Loucy (cell line): ENCODE measurements around the gene WNT4.
"Not testable (repeated sequence)": the region's sequence is repeated elsewhere in the genome, so short reads cannot be mapped to it uniquely, and the experiment has no call there.

Experiments used
- H2AFZ ChIP-seq: fragments of 200-600 bp; sonication (generic); 2 replicates; pipeline ENCODE4 v1.6.0; 2016; ENCODE audit warnings: antibody characterized with exemption, mild to moderate bottlenecking, low read length, moderate library complexity
- H3F3A ChIP-seq: fragments of 200-600 bp; 2 replicates; pipeline ENCODE4 v1.6.0; 2016; ENCODE audit warnings: antibody characterized with exemption, low read depth, mild to moderate bottlenecking
- H3K27me3 ChIP-seq: fragments of 200-600 bp; sonication (generic); 2 replicates; pipeline ENCODE4 v1.6.1; 2014; ENCODE audit warnings: low read length, mild to moderate bottlenecking; ENCODE audit not compliant: insufficient read depth, poor library complexity, severe bottlenecking
- H3K36me3 ChIP-seq: fragments of 200-600 bp; sonication (generic); 2 replicates; pipeline ENCODE4 v1.6.1; 2016; ENCODE audit warnings: low read length; ENCODE audit not compliant: insufficient read depth
- H3K4me1 ChIP-seq: fragments of 200-600 bp; sonication (generic); 2 replicates; pipeline ENCODE4 v1.5.1; 2014; ENCODE audit warnings: low read length, mild to moderate bottlenecking; ENCODE audit not compliant: insufficient read depth, poor library complexity, severe bottlenecking
- H3K4me2 ChIP-seq: fragments of 200-600 bp; sonication (generic); 2 replicates; pipeline ENCODE4 v1.6.0; 2014; ENCODE audit warnings: antibody characterized with exemption, low read length, low read depth, mild to moderate bottlenecking; ENCODE audit not compliant: poor library complexity, severe bottlenecking
- H3K4me3 ChIP-seq: fragments of 200-600 bp; sonication (generic); 2 replicates; pipeline ENCODE4 v1.5.1; 2014; ENCODE audit warnings: low read length, mild to moderate bottlenecking, mixed read lengths; ENCODE audit not compliant: poor library complexity, severe bottlenecking
- H3K79me2 ChIP-seq: fragments of 200-600 bp; sonication (generic); 2 replicates; pipeline ENCODE4 v1.6.1; 2014; ENCODE audit warnings: low read length; ENCODE audit not compliant: insufficient read depth
- H3K9ac ChIP-seq: fragments of 200-600 bp; sonication (generic); 2 replicates; pipeline ENCODE4 v1.6.0; 2014; ENCODE audit warnings: mild to moderate bottlenecking, low read depth, low read length, moderate library complexity; ENCODE audit not compliant: poor library complexity, severe bottlenecking
- H3K9me2 ChIP-seq: fragments of 200-600 bp; sonication (generic); replicated peaks from 2 replicates; pipeline ENCODE4 v1.6.1; 2016; ENCODE audit warnings: low read depth, low read length, mixed read lengths
- H3K9me3 ChIP-seq: fragments of 200-600 bp; sonication (generic); 2 replicates; pipeline ENCODE4 v1.6.1; 2014; ENCODE audit warnings: mild to moderate bottlenecking, antibody characterized with exemption, low read length, low read depth; ENCODE audit not compliant: insufficient read depth
- H4K20me1 ChIP-seq: fragments of 200-600 bp; sonication (generic); 2 replicates; pipeline ENCODE4 v1.6.0; 2014; ENCODE audit warnings: antibody characterized with exemption, low read length, mild to moderate bottlenecking; ENCODE audit not compliant: insufficient read depth, poor library complexity, severe bottlenecking
- EZH2phosphoT487 ChIP-seq: fragments of 200-600 bp; IDR thresholded peaks from 2 replicates; pipeline ENCODE4 v1.6.1; 2018; ENCODE audit warnings: antibody characterized with exemption, mild to moderate bottlenecking, moderate library complexity, borderline replicate concordance
- TF ChIP-seq, protein P1 (sequence below): fragments of 200-600 bp; sonication (generic); conservative IDR thresholded peaks from 2 replicates; pipeline ENCODE4 v1.5.1; 2014; ENCODE audit warnings: mild to moderate bottlenecking, antibody characterized with exemption, low read length

Gene WNT4

GRCh38 chr1:22093513-22093912 is 49.4 kb downstream of the WNT4 start:
- H3K9me2 ChIP-seq: no peaks in the 10 kb centered on the region
- no peak overlapping the region for H3K9ac ChIP-seq
- H3K79me2 ChIP-seq: peaks cover 59% of the 10 kb centered on the region
- TF ChIP-seq, protein P1, sequence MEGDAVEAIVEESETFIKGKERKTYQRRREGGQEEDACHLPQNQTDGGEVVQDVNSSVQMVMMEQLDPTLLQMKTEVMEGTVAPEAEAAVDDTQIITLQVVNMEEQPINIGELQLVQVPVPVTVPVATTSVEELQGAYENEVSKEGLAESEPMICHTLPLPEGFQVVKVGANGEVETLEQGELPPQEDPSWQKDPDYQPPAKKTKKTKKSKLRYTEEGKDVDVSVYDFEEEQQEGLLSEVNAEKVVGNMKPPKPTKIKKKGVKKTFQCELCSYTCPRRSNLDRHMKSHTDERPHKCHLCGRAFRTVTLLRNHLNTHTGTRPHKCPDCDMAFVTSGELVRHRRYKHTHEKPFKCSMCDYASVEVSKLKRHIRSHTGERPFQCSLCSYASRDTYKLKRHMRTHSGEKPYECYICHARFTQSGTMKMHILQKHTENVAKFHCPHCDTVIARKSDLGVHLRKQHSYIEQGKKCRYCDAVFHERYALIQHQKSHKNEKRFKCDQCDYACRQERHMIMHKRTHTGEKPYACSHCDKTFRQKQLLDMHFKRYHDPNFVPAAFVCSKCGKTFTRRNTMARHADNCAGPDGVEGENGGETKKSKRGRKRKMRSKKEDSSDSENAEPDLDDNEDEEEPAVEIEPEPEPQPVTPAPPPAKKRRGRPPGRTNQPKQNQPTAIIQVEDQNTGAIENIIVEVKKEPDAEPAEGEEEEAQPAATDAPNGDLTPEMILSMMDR: no peak
- TF ChIP-seq EZH2phosphoT487: no peak
- H3K4me1 ChIP-seq: peaks cover 33% of the 10 kb centered on the region
- H3K36me3 ChIP-seq: peaks cover 62% of the 10 kb centered on the region; the same call in 1 of the 2 replicates
- no peaks in the 10 kb centered on the region for H3K27me3 ChIP-seq
- H3F3A ChIP-seq: peaks cover 18% of the 10 kb centered on the region
- no peak overlapping the region for H3K4me2 ChIP-seq
- no peaks in the 10 kb centered on the region for H3K9me3 ChIP-seq
- H4K20me1 ChIP-seq: peaks cover 45% of the 10 kb centered on the region
- H2AFZ ChIP-seq: no peak overlapping the region
- no peak overlapping the region for H3K4me3 ChIP-seq

DNA sequence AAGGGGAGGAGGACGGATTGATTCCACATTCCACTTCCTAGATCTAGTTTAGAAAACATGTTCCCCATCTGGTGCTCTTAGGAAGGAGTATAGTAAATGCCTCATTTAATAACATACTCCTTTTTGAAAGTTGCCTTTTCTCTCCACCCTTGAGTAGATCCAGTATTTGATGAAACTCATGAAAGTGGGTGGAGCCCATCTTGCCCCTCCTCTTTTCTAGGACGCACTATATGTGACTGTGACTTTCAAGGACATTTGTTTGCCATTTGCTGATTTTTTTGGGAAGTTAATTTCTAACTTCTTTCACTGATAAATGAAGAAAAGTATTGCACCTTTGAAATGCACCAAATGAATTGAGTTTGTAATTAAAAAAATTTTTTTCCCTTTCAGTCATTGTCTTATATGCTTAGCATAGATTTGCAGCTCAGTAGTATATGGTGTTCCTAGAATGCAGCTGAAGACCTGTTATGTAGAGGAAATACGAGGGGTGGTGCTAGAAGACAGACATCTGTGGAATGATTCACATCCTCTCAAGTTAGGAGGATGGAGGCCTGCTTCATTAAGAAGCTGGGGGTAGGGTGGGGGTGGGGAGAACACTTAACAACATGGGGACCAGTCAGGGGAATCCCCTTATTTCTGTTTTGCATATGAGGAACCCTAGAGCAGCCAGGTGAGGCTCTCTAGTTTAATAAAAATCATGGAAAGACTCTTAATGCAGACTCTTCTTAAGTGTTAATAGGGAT is 50.7 kb downstream of the WNT4 start:
- H3K9me3 ChIP-seq, H3K9me2 ChIP-seq, H3K4me3 ChIP-seq, H2AFZ ChIP-seq, H3K27me3 ChIP-seq, H3K9ac ChIP-seq: not testable (repeated sequence)
- peaks cover 58% of the 10 kb centered on the region for H4K20me1 ChIP-seq
- H3F3A ChIP-seq: peaks cover 18% of the 10 kb centered on the region
- TF ChIP-seq, protein P1: peak; percentile 23; the same call in 1 of the 2 replicates
- H3K36me3 ChIP-seq: peaks cover 64% of the 10 kb centered on the region
- H3K4me1 ChIP-seq: peaks cover 42% of the 10 kb centered on the region
- peaks cover 72% of the 10 kb centered on the region for H3K79me2 ChIP-seq
- peak overlapping the region; percentile 15 for H3K4me2 ChIP-seq

GRCh38 chr1:22090867-22091266 is 52.0 kb downstream of the WNT4 start:
- Histone ChIP-seq H3K9me2 (no peaks in the 10 kb centered on the region), H3K4me1 (peaks cover 43% of the 10 kb centered on the region), H2AFZ (no peak overlapping the region), H3F3A (peaks cover 18% of the 10 kb centered on the region), H3K36me3 (peaks cover 66% of the 10 kb centered on the region), H3K4me3 (peak overlapping the region; percentile 68), H4K20me1 (peaks cover 52% of the 10 kb centered on the region), H3K4me2 (peak overlapping the region; percentile 85), H3K27me3 (no peaks in the 10 kb centered on the region), H3K79me2 (peaks cover 79% of the 10 kb centered on the region), H3K9me3 (no peaks in the 10 kb centered on the region), H3K9ac (peak overlapping the region; percentile 72)
- TF ChIP-seq EZH2phosphoT487: no peak
- TF ChIP-seq, protein P1: no peak
